GM10266 (cell line): Measurements from ENCODE around the gene ZBTB16.

ENCODE experiments used
- DNase-seq: peaks from one replicate; pipeline ENCODE4 v3.0.0; 2012; ENCODE audit errors: extremely low spot score
- CTCF ChIP-seq: IDR thresholded peaks from 2 replicates; pipeline ENCODE4 v1.5.1; 2012; ENCODE audit warnings: mild to moderate bottlenecking, low read depth; ENCODE audit not compliant: control insufficient read depth, insufficient read depth; ENCODE audit errors: missing control alignments

ZBTB16 gene

GRCh38 chr11:114051558-114051957 is 8.0 kb upstream of the ZBTB16 start:
- no peak for DNase-seq
- no peak for TF ChIP-seq CTCF

- no peak for DNase-seq
- no peak for TF ChIP-seq CTCF
Measured at GRCh38 chr11:114052160-114052559, 7.4 kb upstream of the ZBTB16 start.

GRCh38 chr11:114053406-114053805 is 6.1 kb upstream of the ZBTB16 start:
- no peak for DNase-seq
- TF ChIP-seq CTCF = no peak

GRCh38 chr11:114054806-114055205 is 4.7 kb upstream of the ZBTB16 start:
- TF ChIP-seq CTCF = no peak
- no peak for DNase-seq

- no peak for TF ChIP-seq CTCF
Measured at GRCh38 chr11:114056409-114056808, 3.1 kb upstream of the ZBTB16 start.

GRCh38 chr11:114057147-114057546 is 2.4 kb upstream of the ZBTB16 start:
- TF ChIP-seq CTCF = no peak
- no peak for DNase-seq

More at GRCh38 chr11:114056409-114056808, 3.1 kb upstream of the ZBTB16 start:
- DNase-seq = no peak

- no peak for TF ChIP-seq CTCF
- no peak for DNase-seq
Measured at GRCh38 chr11:114057605-114058004, 1.9 kb upstream of the ZBTB16 start.
